ENCODE results near the gene ANKRD7.
"Not testable (repeated sequence)": the region's sequence is repeated elsewhere in the genome, so short reads cannot be mapped to it uniquely, and the experiment has no call there.

Gene ANKRD7

DNA sequence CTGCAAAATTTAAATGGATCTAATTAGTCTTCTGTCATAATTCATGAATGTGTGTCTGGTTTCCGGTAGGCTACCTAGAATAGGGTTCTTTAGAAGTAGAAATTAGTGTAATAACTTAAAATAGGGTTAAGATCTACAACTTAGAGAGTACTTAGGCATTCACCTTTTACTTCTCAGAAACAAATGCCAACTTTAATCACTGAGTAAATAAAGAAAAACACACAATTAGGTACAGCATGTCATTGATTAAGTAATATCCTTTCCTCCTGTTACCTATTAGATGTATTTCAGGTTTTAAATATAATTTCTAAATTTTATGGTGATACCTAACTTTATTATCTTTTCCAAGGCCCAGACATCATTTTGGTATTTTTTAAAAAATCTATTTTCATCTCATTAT, 9.3 kb downstream of the ANKRD7 start:
- no peak for DNase-seq (ENCODE audit: low read depth, low spot score)

DNA sequence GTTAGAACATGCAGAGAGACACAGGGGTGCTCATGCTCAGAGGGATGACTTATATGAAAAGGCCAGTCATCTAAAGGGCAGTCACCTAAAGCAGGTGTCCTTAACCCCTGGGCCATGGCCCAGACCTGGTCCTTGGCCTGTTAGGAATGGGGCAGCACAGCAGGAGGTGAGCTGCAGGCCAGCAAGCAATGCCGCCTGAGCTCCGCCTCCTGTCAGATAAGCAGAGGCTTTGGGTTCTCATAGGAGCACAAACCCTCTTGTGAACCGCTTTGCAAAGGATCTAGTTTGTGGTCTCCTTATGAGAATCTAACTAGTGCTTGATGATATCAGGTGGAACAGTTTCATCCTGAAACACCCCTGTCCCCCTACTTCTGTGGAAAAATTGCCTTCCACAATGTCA, 14.5 kb downstream of the ANKRD7 start:
- peak; percentile 56 for DNase-seq (ENCODE audit: low read depth, low spot score)

DNA sequence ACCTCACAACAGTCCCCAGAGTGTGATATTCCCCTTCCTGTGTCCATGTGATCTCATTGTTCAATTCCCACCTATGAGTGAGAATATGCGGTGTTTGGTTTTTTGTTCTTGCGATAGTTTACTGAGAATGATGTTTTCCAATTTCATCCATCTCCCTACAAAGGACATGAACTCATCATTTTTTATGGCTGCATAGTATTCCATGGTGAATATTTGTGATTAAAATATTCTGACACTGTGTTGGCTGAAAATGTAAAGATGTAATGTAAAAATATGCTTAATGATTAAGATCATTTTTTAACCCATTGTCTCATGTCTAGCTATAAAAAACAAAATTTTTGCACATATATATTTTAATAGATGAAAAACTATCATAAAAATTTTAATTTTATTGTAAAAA, 15.8 kb downstream of the ANKRD7 start:
- DNase-seq (ENCODE audit: low read depth, low spot score), result not testable (repeated sequence)

DNA sequence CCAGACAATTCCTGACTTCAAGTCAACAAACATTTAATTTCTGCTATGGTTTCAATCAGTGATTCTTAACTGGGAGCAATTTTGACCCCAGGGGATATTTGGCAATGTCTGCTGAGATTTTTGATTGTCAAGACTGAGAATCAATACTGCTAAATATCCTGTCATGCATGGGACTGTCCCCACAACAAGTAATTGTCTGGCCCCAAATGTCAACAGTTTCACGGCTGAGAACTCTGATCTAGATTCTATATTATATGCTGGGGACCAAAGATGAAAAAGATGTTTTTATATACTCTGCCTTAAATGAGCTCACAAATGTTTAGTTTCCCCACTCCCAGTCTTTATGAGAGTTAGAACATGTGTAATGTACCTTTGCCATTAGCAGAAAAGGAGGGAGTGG, 19.2 kb downstream of the ANKRD7 start:
- no peak for DNase-seq (ENCODE audit: low read depth, low spot score)

DNA sequence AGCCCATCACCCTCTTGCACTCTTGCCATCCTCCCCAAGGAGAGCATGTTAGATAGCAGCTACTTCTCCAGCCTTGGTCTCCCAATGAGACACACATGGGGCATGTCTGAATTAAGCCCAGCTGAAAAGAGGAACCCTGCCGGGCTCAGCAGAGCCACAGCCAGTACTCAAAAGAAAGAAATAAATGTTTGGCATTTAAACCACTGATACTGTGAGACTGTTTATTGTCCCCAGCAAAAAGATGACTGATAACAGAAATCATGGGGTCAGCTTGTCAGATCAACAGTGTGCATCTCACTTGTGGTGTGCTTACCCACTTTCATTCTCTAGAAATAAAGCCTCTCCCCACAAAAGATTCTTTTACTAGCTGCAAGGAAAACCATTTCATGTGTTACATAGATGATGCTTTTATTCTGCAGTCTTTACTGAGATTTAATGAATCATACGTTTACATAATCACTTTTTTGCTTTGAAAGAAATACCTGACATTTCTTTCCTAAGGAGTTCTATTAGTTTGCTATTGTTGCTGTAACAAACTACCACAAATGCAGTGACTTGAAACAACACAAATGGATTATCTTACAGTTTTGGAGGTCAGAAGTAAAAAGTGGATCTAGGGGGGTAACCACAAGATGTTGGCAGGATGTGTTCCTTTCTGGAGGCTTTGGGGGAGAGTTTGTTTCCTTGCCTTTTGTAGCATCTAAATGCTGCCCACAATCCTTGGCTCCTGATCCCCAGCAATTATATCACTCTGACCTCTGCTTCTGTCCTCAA, 20.9 kb downstream of the ANKRD7 start:
- DNase-seq (ENCODE audit: low read depth, low spot score), result peak; percentile 3

DNA sequence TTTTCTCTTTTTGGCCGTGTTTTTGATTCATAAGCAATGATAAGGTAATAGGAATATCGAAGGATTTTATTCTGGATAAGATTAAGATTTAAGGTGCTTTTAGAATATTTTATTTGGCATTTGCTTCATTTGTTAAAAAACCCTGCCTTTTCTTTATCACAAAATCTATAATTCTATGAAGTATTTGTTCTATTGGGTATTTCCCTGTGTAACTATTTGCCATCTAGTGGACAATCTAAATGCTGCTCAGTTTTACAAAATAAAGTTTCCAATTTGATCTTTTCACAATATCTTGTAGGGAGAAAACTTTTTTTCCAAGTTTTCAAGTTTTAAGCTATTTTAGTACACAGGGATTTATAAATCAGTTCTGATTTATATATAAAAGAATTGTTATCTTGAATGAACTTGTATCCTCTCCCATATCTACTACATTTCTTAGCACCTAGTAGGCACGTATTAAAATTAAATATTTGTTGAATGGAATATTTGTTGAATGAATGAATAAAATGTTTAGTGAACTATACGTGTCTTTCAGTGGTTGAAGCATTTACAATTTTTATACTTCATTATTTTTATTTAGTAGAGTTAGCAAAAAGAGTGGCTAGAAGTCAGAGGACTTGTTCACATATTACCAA, 26.5 kb downstream of the ANKRD7 start:
- DNase-seq (ENCODE audit: low read depth, low spot score), result no peak

DNA sequence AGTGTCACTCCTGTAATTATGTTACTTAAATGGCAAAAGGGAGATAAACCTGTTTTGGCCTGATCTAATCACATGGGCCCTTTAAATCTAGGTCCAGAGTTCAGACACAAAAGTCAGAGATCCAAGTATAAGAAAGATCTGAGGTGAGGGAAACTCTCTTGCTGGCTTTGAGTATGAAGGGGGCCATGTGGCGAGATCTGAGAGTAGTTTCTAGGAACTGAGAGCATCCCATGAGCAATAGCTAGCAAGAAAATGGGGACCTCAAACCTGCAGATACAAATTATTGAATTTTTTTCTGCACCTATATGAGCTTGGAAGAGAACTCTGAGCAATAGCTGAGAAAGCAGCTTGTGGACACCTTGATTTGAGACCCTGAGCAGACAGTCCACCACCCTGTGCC, 27.6 kb downstream of the ANKRD7 start:
- no peak for DNase-seq (ENCODE audit: low read depth, low spot score)

DNA sequence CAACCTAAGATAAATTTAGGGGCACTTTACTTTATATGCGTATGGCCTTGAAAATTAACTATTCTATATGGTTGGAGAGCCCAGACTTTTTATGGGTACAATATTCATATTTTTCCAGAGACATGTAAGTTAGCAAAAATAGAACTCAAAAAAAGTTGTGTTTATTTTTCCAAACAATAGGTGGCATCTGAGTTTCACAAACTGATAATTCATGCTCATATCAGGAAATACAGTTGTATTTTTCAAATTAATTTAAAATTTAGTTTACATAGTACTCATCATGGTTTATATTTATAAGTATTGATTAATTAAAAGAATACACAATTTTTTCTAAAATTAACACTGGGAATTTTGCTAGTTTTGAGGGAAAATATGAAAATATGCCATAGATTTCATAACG, 34.6 kb downstream of the ANKRD7 start:
- DNase-seq (ENCODE audit: low read depth, low spot score), result no peak

DNA sequence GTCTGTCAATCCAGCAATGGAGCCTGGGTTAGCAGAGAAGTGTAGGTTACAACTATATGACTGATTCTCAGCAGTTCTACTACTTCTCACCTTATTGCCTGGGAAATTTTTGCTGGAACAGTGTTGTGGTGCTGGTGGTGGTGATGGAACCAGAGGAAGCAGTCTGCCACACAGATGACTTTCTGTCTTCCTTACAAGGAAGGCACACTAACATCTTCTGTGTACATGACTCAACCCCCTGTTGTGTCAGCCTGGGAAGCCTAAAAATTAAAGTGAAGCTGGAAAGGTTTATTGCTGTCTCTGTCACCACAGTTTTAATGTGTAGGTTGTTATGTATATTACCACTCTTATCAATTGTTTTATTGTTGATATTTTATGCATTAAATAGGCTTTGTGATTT, 40.3 kb downstream of the ANKRD7 start:
- DNase-seq (ENCODE audit: low read depth, low spot score), result no peak

DNA sequence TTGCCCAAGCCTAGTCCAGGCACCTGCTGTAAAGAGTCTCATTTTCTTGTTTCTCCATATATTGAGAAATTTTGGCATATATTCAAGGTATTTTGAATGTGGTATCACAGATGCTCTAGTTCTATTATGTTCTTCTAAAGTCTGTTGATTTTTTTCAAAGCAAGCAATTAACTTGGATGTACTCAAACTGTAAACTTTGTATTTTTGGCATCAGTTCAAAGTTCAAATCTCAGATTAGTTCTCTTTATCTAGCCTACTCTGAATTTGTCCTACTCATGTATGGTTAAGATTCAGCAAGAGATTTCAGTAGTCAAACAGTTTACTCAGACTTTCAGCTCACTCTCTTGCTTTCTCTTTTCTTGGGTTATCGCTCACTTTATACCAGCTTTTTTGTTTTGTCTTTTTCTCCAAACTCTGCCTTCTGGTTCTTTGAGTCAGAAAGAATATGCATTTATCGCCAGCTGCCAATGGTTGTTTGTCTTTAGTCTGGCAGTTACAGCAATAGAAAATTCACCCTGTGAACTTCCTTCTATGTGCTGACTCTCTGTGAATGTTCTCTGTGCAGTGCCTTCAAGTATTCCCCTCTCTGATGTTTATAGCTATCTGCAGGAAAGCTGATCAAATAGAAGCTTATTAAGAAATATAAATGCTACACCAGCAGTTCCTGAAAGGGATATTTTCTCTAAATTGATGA, 56.0 kb downstream of the ANKRD7 start:
- no peak for DNase-seq (ENCODE audit: low read depth, low spot score)

DNA sequence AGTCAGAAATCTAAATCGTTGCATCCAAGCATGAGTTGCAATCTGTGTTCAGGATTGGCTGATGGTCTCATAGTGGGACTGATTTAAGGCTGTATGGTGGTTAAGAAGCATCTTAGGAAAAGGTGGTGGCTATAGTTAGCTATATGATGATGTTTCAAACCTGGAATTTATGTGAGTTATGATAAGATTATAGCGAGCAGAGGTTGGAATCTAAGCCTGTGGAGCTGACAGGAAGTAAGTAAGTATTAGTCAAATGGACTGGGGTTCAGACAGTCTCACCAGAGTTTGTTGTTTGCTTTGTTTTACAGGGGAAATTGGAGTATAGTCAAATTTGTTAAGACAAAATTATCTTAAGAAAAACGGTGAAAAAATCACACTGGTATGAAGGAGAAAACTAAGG, 56.7 kb downstream of the ANKRD7 start:
- DNase-seq (ENCODE audit: low read depth, low spot score), result no peak

DNA sequence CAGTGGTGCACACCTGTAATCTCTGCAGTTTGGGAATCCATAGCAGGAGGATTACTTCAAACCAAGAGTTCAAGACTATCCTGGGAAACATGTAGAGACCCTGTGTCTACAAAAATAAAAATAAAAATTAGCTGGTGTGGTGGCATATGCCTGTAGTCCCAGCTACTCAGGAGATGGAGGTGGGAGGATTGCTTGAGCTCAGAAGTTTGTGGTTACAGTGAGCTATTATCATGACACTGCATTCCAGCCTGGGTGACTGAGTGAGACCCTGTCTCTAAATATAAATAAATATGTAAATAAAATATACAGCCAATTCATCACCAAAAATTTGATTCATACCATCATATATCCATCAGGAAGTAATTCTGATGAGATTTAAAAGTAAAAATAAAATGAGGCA, 60.9 kb downstream of the ANKRD7 start:
- no peak for DNase-seq (ENCODE audit: low read depth, low spot score)

DNA sequence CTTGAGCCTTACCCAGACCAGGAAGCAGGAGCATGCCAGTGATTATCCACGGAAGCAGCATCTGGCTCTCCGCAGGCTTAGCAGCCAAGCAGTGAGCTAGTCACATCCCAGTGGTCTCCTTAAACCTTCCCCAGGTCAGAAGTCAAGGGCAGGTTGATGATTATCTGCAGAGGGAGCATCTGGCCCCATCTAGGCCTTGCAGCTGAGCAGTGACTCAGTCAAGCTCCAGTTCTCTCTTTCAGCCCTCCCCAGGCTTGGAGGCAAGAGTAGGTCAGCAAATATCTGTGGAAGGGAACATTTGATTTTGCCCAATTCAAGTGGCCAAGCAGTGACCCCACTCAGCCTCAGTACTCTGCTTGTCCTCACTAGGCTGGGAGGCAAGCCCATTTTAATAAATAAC, 61.6 kb downstream of the ANKRD7 start:
- DNase-seq (ENCODE audit: low read depth, low spot score), result no peak

DNA sequence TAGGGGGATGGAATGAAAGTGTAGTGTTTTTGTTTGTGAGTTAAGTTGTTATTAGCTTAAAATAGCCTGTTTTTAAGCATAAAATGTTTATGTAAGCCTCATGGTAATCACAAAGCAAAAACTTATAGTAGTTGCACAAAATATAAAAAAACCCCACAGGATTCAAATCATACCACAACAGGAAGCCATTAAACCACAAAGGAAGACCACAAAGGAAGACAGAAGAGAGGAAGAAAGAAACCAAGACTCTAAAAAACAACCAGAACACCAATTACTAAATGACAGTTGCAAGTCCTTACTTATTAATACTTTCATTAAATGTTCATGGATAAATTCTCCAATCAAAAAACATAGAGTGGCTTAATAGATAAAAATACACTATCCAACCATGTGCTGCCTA, 63.6 kb downstream of the ANKRD7 start:
- no peak for DNase-seq (ENCODE audit: low read depth, low spot score)

DNA sequence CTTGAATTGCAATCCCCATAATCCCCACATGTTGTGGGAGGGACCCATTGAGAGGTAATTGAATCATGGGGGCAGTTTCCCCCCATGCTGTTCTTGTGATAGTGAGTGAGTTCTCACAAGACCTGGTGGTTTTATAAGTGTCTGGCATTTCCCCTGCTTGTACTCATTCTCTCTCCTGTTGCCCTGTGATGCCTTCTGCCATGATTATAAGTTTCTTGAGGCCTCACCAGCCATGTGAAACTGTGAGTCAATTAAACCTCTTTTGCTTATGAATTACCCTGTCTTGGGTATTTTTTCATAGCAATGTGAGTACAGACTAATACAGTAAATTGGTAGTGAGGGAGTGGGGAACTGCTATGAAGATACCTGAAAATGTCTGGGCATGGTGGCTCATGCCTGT, 65.0 kb downstream of the ANKRD7 start:
- no peak for DNase-seq (ENCODE audit: low read depth, low spot score)
